ENCODE measurements around the gene KCNQ2.

KCNQ2 gene

DNA sequence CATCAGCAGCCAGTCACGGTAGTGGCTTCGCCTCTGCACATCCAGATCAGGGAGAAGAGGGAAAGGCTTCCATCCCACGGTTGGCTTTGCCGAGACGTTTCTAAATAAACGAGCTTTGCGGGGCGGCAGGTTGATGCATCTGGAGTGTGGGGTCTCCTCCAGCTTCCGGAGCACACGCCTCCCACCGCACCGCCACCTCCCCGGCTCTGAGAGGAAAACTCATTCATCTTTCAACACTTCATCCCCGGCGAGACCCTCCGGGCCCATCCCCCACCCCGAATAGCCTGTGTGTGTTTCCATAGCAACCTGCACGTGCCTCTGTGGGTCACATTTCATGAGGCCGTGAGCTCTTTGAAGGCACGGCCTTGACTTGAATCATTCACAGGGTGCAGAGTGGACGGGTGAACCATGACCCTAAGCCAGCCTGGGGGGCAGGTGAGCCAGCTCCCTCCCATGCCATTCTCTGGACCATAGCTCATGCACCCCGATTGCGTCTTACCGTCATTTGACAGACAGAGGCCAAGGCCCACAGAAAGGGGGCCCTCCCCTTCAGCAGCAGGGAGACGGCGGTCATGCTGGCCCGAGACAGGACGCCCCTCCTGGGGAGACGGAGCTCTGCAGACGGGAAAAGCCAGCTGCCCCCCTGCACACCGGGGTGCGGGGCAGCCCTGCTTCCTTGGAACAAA, 95.1 kb downstream of the KCNQ2 start:
- no peak overlapping the region for H3K27ac ChIP-seq (ENCODE audit: low read depth, low read length)
- H3K36me3 ChIP-seq (ENCODE audit: control insufficient read depth, insufficient read depth, low read length), result no peaks in the 10 kb centered on the region
- H3K4me3 ChIP-seq (ENCODE audit: low read length), result no peak overlapping the region
- no peak overlapping the region for H3K9ac ChIP-seq (ENCODE audit: low read length)
- H3K27me3 ChIP-seq (ENCODE audit: control insufficient read depth, insufficient read depth, low read length), result peaks cover 16% of the 10 kb centered on the region
- H3K4me1 ChIP-seq (ENCODE audit: control insufficient read depth, insufficient read depth, low read length), result no peaks in the 10 kb centered on the region

GRCh38 chr20:63376283-63377250, 95.9 kb downstream of the KCNQ2 start:
- H3K36me3 ChIP-seq (ENCODE audit: control insufficient read depth, insufficient read depth, low read length), result no peaks in the 10 kb centered on the region
- peaks cover 14% of the 10 kb centered on the region for H3K27me3 ChIP-seq (ENCODE audit: control insufficient read depth, insufficient read depth, low read length)
- H3K4me3 ChIP-seq (ENCODE audit: low read length), result no peak overlapping the region
- no peaks in the 10 kb centered on the region for H3K4me1 ChIP-seq (ENCODE audit: control insufficient read depth, insufficient read depth, low read length)
- no peak overlapping the region for H3K9ac ChIP-seq (ENCODE audit: low read length)
- no peak overlapping the region for H3K27ac ChIP-seq (ENCODE audit: low read depth, low read length)

DNA sequence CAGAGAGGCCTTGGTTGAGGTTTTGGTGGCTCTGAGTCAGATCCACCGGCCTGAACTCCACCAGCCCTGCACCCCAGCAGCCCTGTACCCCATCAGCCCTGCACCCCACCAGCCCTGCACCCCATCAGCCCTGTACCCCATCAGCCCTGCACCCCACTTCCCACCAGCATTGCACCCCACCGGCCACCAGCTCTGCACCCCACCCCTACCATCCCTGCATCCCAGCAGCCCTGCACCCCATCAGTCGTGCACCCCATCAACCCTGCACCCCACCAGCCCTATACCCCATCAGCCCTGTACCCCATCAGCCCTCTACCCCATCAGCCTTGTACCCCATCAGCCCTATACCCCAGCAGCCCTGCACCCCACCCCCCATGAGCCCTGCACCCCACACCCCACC, 97.0 kb downstream of the KCNQ2 start:
- no peaks in the 10 kb centered on the region for H3K36me3 ChIP-seq (ENCODE audit: control insufficient read depth, insufficient read depth, low read length)
- H3K4me3 ChIP-seq (ENCODE audit: low read length), result no peak overlapping the region
- H3K9ac ChIP-seq (ENCODE audit: low read length), result no peak overlapping the region
- no peaks in the 10 kb centered on the region for H3K4me1 ChIP-seq (ENCODE audit: control insufficient read depth, insufficient read depth, low read length)
- peaks cover 13% of the 10 kb centered on the region for H3K27me3 ChIP-seq (ENCODE audit: control insufficient read depth, insufficient read depth, low read length)
- H3K27ac ChIP-seq (ENCODE audit: low read depth, low read length), result no peak overlapping the region

- Histone ChIP-seq H3K4me1 (ENCODE audit: control insufficient read depth, insufficient read depth, low read length) (no peaks in the 10 kb centered on the region), H3K36me3 (ENCODE audit: control insufficient read depth, insufficient read depth, low read length) (no peaks in the 10 kb centered on the region), H3K27me3 (ENCODE audit: control insufficient read depth, insufficient read depth, low read length) (peaks cover 13% of the 10 kb centered on the region), H3K27ac (ENCODE audit: low read depth, low read length) (no peak overlapping the region), H3K9ac (ENCODE audit: low read length) (no peak overlapping the region), H3K4me3 (ENCODE audit: low read length) (no peak overlapping the region)
Observed at GRCh38 chr20:63374504-63374903, 98.0 kb downstream of the KCNQ2 start.

- Histone ChIP-seq H3K27ac (ENCODE audit: low read depth, low read length) (no peak overlapping the region), H3K9ac (ENCODE audit: low read length) (no peak overlapping the region), H3K4me3 (ENCODE audit: low read length) (no peak overlapping the region), H3K4me1 (ENCODE audit: control insufficient read depth, insufficient read depth, low read length) (no peaks in the 10 kb centered on the region), H3K36me3 (ENCODE audit: control insufficient read depth, insufficient read depth, low read length) (no peaks in the 10 kb centered on the region), H3K27me3 (ENCODE audit: control insufficient read depth, insufficient read depth, low read length) (peaks cover 11% of the 10 kb centered on the region)
Observed at GRCh38 chr20:63373996-63374395, 98.5 kb downstream of the KCNQ2 start.

DNA sequence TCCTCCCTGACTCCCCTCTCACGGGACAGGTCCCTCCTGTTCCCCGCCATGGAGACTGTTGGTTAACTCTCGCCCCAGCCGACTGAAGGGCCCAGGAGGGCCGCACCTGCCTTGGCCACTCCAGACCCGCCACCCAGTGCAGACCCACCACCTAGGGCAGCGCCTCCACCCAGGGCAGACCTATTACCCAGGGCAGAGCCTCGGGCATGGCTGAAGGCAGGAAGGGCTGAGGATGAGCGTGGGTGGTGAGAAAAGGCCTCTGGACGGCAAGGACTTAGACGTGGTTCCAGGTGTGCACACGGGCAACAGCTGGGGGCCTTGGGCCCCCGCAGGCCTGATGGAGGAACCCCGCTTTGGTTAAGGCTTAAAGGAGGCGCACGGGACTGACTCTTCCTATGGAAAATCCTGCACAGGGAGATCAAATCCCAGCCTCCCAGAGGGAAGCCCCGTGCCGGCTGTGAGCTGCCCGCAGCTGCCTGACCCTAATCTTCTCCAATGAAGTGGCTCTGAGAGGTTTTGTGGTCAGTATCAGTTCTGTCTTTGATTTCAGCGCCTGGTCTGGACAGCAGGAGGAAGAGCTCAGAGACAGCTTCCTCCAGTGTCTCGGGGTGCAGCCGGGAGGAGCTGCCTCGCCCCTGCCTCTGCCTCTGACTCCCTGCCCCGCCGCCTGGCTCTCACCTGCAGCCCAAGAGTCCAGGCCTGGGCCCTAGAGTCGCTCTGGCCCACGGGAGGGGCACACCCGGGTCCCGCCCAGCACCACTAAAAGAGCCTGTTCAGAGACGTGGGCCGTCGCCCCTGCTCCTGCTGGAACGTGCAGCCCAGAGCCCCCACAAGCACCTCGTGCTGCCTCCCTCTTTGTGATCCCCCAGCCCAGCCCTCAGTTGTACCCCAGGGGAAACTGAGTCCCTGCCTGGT, 99.2 kb downstream of the KCNQ2 start:
- H3K9ac ChIP-seq (ENCODE audit: low read length), result no peak overlapping the region
- H3K36me3 ChIP-seq (ENCODE audit: control insufficient read depth, insufficient read depth, low read length), result no peaks in the 10 kb centered on the region
- H3K4me1 ChIP-seq (ENCODE audit: control insufficient read depth, insufficient read depth, low read length), result no peaks in the 10 kb centered on the region
- H3K4me3 ChIP-seq (ENCODE audit: low read length), result no peak overlapping the region
- H3K27ac ChIP-seq (ENCODE audit: low read depth, low read length), result no peak overlapping the region
- H3K27me3 ChIP-seq (ENCODE audit: control insufficient read depth, insufficient read depth, low read length), result peaks cover 11% of the 10 kb centered on the region

DNA sequence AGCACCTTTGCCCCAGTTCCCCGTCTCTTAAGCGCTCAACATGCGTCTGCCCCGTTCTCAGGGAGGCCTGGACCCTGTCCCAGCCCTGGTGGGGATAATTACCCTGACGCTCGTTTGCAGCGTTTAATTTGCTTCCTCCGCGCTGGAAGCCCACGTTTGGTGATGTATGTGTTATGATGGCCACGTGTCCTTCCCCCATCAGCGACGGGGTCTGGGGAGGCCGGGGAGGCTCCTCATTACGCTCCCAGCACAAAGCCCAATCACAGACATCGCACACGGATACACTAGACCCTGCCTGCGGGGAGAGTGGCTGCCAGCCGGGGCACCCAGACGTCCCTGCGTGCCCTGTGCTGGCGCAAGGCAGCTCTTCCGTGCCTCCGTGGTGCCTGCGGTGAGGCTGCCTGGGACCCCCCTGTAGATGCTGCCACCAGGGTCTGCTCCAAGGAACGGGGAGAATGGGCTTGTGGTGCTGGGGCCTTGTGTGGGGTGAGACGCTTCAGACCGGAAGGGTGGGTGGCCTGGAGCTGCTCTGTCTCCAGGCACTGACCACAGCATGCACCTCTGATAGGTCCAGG, 101.1 kb downstream of the KCNQ2 start:
- H3K27ac ChIP-seq (ENCODE audit: low read depth, low read length), result no peak overlapping the region
- no peak overlapping the region for H3K9ac ChIP-seq (ENCODE audit: low read length)
- no peaks in the 10 kb centered on the region for H3K4me1 ChIP-seq (ENCODE audit: control insufficient read depth, insufficient read depth, low read length)
- H3K4me3 ChIP-seq (ENCODE audit: low read length), result no peak overlapping the region
- H3K36me3 ChIP-seq (ENCODE audit: control insufficient read depth, insufficient read depth, low read length), result no peaks in the 10 kb centered on the region
- peaks cover 5% of the 10 kb centered on the region for H3K27me3 ChIP-seq (ENCODE audit: control insufficient read depth, insufficient read depth, low read length)

DNA sequence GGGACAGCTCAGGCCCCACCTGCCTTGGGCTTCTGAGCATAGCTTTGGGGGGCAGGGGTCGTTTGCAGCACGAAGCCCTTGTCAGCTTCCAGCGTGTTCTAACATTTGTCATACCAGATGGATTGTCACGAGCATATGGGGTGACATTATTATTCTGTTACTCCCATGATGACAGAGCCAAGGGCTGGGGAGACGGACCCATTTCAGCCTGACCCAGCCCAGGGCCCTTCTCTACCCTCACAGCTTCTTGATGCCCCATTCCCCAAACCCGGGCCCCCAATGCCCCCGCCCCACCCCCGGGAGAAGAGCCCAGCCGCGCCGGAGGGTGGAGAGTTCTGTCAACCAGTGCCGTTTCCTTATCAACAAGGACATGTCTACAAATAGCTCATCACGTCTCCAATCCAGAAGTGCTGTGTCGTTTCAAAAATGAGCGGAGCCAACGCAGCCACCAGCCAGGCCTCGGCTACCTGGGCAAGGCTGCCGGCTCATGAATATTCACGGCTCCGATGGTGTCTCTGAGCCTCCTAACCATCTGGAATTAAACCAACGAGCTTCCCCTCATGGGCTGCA, 101.8 kb downstream of the KCNQ2 start:
- no peak overlapping the region for H3K27ac ChIP-seq (ENCODE audit: low read depth, low read length)
- peaks cover 6% of the 10 kb centered on the region for H3K27me3 ChIP-seq (ENCODE audit: control insufficient read depth, insufficient read depth, low read length)
- no peaks in the 10 kb centered on the region for H3K4me1 ChIP-seq (ENCODE audit: control insufficient read depth, insufficient read depth, low read length)
- H3K36me3 ChIP-seq (ENCODE audit: control insufficient read depth, insufficient read depth, low read length), result no peaks in the 10 kb centered on the region
- no peak overlapping the region for H3K9ac ChIP-seq (ENCODE audit: low read length)
- H3K4me3 ChIP-seq (ENCODE audit: low read length), result no peak overlapping the region

GRCh38 chr20:63369724-63370617, 102.5 kb downstream of the KCNQ2 start:
- Histone ChIP-seq H3K9ac (ENCODE audit: low read length) (no peak overlapping the region), H3K36me3 (ENCODE audit: control insufficient read depth, insufficient read depth, low read length) (no peaks in the 10 kb centered on the region), H3K4me3 (ENCODE audit: low read length) (no peak overlapping the region), H3K27me3 (ENCODE audit: control insufficient read depth, insufficient read depth, low read length) (peaks cover 4% of the 10 kb centered on the region), H3K27ac (ENCODE audit: low read depth, low read length) (no peak overlapping the region), H3K4me1 (ENCODE audit: control insufficient read depth, insufficient read depth, low read length) (no peaks in the 10 kb centered on the region)

DNA sequence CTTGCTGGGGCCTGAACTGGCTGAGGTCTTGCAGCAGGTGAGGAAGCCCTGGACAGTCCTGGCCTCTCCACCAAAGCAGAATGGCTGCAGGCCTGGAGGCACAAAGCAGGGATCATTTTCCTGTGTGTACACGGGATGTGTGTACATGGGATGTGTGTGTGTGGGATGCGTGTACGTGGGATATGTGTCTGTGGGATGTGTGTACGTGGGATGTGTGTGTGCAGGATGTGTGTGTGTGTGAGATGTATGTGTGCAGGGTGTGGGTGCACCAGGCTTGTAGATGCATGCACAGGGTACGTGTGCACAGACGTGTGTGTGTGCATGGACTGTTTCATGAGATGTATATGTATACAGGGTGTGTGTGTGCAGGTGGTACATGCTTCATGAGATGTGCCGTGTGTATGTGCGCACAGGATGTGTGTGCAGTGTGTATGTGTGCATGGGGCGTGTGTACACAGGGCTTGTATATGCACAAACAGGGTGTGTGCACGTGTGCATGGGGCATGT, 103.4 kb downstream of the KCNQ2 start:
- H3K27me3 ChIP-seq (ENCODE audit: control insufficient read depth, insufficient read depth, low read length), result peaks cover 4% of the 10 kb centered on the region
- no peaks in the 10 kb centered on the region for H3K4me1 ChIP-seq (ENCODE audit: control insufficient read depth, insufficient read depth, low read length)
- H3K36me3 ChIP-seq (ENCODE audit: control insufficient read depth, insufficient read depth, low read length), result no peaks in the 10 kb centered on the region
- no peak overlapping the region for H3K9ac ChIP-seq (ENCODE audit: low read length)
- H3K4me3 ChIP-seq (ENCODE audit: low read length), result no peak overlapping the region
- no peak overlapping the region for H3K27ac ChIP-seq (ENCODE audit: low read depth, low read length)

GRCh38 chr20:63368151-63368550, 104.3 kb downstream of the KCNQ2 start:
- Histone ChIP-seq H3K4me1 (ENCODE audit: control insufficient read depth, insufficient read depth, low read length) (no peaks in the 10 kb centered on the region), H3K27me3 (ENCODE audit: control insufficient read depth, insufficient read depth, low read length) (peaks cover 7% of the 10 kb centered on the region)

More at GRCh38 chr20:63368151-63368550, 104.3 kb downstream of the KCNQ2 start:
- Histone ChIP-seq H3K9ac (ENCODE audit: low read length) (no peak overlapping the region), H3K4me3 (ENCODE audit: low read length) (no peak overlapping the region), H3K36me3 (ENCODE audit: control insufficient read depth, insufficient read depth, low read length) (no peaks in the 10 kb centered on the region), H3K27ac (ENCODE audit: low read depth, low read length) (no peak overlapping the region)
